SJCRH30 (cell line): ENCODE results near the gene PSEN2. TPM values are rescaled to one million over a fixed set of nuclear protein-coding genes. Genes with fewer than 3 reads are reported as not detected.
"Not testable (repeated sequence)": the region's sequence is repeated elsewhere in the genome, so short reads cannot be mapped to it uniquely, and the experiment has no call there.

Experiments
- DNase-seq, 2 experiments: peaks; one replicate each; pipeline ENCODE4 v3.0.0-alpha.2; 2015 to 2020
- H3K27ac ChIP-seq: fragments of 250-450 bp; sonication (Bioruptor Pico); 2 replicates; pipeline ENCODE4 v1.5.1; 2020; ENCODE audit warnings: mild to moderate bottlenecking, moderate library complexity
- H3K27me3 ChIP-seq: fragments of 250-450 bp; sonication (Bioruptor Pico); 2 replicates; pipeline ENCODE4 v1.5.1; 2020; ENCODE audit warnings: mild to moderate bottlenecking, moderate library complexity
- H3K36me3 ChIP-seq: fragments of 250-450 bp; sonication (Bioruptor Pico); 2 replicates; pipeline ENCODE4 v1.5.1; 2020; ENCODE audit warnings: mild to moderate bottlenecking, moderate library complexity
- H3K4me1 ChIP-seq: fragments of 250-450 bp; sonication (Bioruptor Pico); 2 replicates; pipeline ENCODE4 v1.5.1; 2020; ENCODE audit warnings: mild to moderate bottlenecking, moderate library complexity
- H3K4me3 ChIP-seq: fragments of 250-450 bp; sonication (Bioruptor Pico); 2 replicates; pipeline ENCODE4 v1.5.1; 2020; ENCODE audit warnings: mild to moderate bottlenecking, moderate library complexity
- H3K9me3 ChIP-seq: fragments of 250-450 bp; sonication (Bioruptor Pico); replicated peaks from 2 replicates; pipeline ENCODE4 v1.5.1; 2020; ENCODE audit warnings: mild to moderate bottlenecking, moderate library complexity
- total RNA-seq: library from RNA; depleted of rRNA; stranded (reverse); fragments of >200 nt; shearing (Covaris generic); gene quantifications from 2 replicates; pipeline ENCODE4 v1.2.3, GENCODE V29; 2014

Gene PSEN2
- total RNA-seq, 1 experiment from 2014 or later, result 45.2 TPM

DNA sequence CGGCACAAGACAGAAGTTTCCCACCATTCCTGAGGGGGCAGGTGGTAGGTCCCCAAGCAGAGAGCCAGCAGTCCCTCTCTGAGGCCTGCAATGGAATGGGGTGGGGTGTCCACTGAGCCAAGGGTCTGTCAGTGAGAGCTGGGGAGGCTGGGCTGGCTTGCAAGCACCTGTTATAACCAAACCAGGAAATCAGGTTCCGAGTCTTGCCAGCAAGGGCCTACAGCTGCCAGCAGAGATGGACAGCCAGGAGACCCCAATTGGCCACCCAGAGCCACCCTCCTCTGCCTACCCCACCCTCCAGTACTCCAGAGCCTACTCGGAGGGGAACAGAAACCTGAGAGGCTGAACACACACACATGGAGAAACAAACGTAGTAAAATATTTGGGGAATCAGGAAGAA is 32.2 kb downstream of the PSEN2 start:
- no peak for DNase-seq
- Histone ChIP-seq H3K4me1 (no peaks in the 10 kb centered on the region), H3K36me3 (peaks cover 32% of the 10 kb centered on the region), H3K4me3 (no peak overlapping the region), H3K27me3 (no peaks in the 10 kb centered on the region), H3K9me3 (no peaks in the 10 kb centered on the region), H3K27ac (no peak overlapping the region)

- Histone ChIP-seq H3K27me3 (no peaks in the 10 kb centered on the region), H3K9me3 (no peaks in the 10 kb centered on the region), H3K27ac (no peak overlapping the region), H3K36me3 (peaks cover 26% of the 10 kb centered on the region), H3K4me3 (no peak overlapping the region), H3K4me1 (no peaks in the 10 kb centered on the region)
- DNase-seq, result no peak
Measured at GRCh38 chr1:226903819-226904716, 33.7 kb downstream of the PSEN2 start.

DNA sequence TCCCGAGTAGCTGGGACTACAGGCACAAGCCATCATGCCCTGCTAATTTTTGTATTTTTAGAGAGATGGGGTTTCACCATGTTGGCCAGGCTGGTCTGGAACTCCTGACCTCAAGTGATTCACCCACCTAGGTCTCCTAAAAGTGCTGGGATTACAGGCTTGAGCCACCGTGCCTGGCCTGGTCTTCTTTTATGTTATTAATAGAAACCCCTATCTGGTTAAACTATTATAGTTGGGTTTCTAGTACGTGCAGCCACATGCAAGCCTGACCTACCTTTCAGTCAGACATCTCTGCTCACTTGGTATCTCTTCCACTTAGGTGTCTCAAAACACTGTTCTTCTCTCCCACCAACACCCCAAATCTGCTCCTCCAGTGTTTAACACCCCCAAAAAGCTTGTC is 34.4 kb downstream of the PSEN2 start:
- H3K36me3 ChIP-seq, result peaks cover 19% of the 10 kb centered on the region
- H3K27ac ChIP-seq, result no peak overlapping the region
- no peaks in the 10 kb centered on the region for H3K4me1 ChIP-seq
- H3K9me3 ChIP-seq, result no peaks in the 10 kb centered on the region
- no peak overlapping the region for H3K4me3 ChIP-seq
- H3K27me3 ChIP-seq, result no peaks in the 10 kb centered on the region
- DNase-seq, result no peak

- Histone ChIP-seq H3K4me1 (no peaks in the 10 kb centered on the region), H3K36me3 (peaks cover 6% of the 10 kb centered on the region; the same call in 1 of the 2 replicates), H3K27me3 (no peaks in the 10 kb centered on the region), H3K4me3 (no peak overlapping the region), H3K27ac (no peak overlapping the region), H3K9me3 (no peaks in the 10 kb centered on the region)
- no peak for DNase-seq
Measured at GRCh38 chr1:226908419-226908818, 38.0 kb downstream of the PSEN2 start.

GRCh38 chr1:226908913-226909312 is 38.5 kb downstream of the PSEN2 start:
- DNase-seq, result peak in 1 of 2 experiments; percentile 25
- no peak overlapping the region for H3K4me3 ChIP-seq
- H3K4me1 ChIP-seq, result no peaks in the 10 kb centered on the region
- peaks cover 3% of the 10 kb centered on the region; the same call in 1 of the 2 replicates for H3K36me3 ChIP-seq
- H3K9me3 ChIP-seq, result no peaks in the 10 kb centered on the region
- no peaks in the 10 kb centered on the region for H3K27me3 ChIP-seq
- H3K27ac ChIP-seq, result no peak overlapping the region

DNA sequence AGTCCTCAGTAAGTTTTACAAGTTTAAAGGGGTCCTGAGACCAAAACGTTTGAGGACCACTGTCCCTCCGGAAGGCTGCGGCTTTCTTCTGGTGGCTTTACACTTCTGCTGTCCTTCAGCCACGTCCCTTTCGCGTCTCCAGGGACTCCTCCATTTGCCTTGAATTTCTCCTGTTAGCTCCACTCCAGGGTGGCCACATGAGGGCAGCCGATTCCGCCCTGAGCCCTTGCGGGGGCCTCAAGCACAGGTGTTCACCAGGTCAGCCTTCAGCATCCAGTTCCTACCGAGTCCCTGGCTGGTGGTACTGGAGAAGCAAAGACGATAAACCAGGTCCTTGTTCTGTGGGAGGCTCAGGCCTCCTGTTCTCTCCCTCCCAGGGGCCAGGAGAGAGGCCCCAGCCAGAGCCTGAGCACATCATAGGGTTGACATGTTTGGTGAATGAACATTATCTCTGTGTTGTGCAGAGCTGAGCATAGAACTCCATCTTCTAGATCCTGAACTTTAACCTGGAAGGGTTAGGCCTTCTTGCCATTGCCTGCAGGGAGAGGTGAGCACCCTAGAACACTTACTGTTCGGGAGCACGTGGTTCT is 42.3 kb downstream of the PSEN2 start:
- H3K27ac ChIP-seq, result no peak overlapping the region
- H3K27me3 ChIP-seq, result no peaks in the 10 kb centered on the region
- no peaks in the 10 kb centered on the region for H3K4me1 ChIP-seq
- DNase-seq, result peak; percentile 19 to 25
- H3K9me3 ChIP-seq, result no peaks in the 10 kb centered on the region
- no peak overlapping the region for H3K4me3 ChIP-seq
- H3K36me3 ChIP-seq, result peaks cover 3% of the 10 kb centered on the region; the same call in 1 of the 2 replicates

DNA sequence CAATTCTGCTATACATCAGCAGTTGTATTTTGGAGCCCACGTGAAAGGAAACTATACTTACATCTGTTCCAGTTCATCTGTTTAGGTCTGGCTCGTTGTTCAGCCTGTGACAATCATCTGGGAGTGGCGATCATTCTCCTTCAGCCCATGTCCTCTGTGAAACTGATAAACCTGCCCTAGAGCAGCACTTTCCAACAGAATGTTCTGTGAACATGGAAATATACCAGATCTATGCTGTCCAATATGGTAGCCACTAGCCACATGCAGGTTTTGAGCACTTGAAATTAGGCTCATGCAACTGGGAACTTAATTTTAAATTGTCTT is 45.2 kb downstream of the PSEN2 start:
- H3K36me3 ChIP-seq, result no peaks in the 10 kb centered on the region; the same call in none of the 2 replicates
- H3K4me1 ChIP-seq, result no peaks in the 10 kb centered on the region
- no peak for DNase-seq
- H3K27ac ChIP-seq, result no peak overlapping the region
- no peaks in the 10 kb centered on the region for H3K9me3 ChIP-seq
- no peak overlapping the region for H3K4me3 ChIP-seq
- no peaks in the 10 kb centered on the region for H3K27me3 ChIP-seq

- Histone ChIP-seq H3K36me3 (no peaks in the 10 kb centered on the region; the same call in none of the 2 replicates), H3K9me3 (no peaks in the 10 kb centered on the region), H3K4me1 (no peaks in the 10 kb centered on the region), H3K27ac (no peak overlapping the region), H3K4me3 (no peak overlapping the region), H3K27me3 (no peaks in the 10 kb centered on the region)
- DNase-seq, result no peak
Measured at GRCh38 chr1:226916497-226916896, 46.1 kb downstream of the PSEN2 start.

DNA sequence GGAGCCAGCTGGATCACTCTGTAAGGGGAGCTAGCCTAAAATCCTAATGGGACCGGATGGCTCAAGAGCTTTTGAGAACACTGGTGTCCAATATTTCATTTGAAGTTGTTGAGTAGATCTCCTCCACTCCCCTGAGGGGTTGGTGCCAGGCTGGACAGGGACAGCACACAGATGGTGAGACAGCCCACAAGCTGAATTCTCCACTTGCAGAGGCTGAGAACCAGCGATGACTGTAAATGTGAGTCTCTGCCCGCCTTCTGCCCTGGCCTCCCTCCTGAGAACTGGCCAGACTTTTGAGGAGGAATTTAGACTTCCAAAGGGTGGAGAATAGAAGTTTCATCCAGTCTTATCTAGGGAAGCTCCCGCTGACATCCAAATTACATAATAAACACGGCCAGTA is 49.2 kb downstream of the PSEN2 start:
- DNase-seq, result no peak
- H3K4me1 ChIP-seq, result no peaks in the 10 kb centered on the region
- H3K4me3 ChIP-seq, result no peak overlapping the region
- H3K9me3 ChIP-seq, result no peaks in the 10 kb centered on the region
- no peaks in the 10 kb centered on the region; the same call in none of the 2 replicates for H3K36me3 ChIP-seq
- H3K27ac ChIP-seq, result no peak overlapping the region
- no peaks in the 10 kb centered on the region for H3K27me3 ChIP-seq

- H3K36me3 ChIP-seq, result no peaks in the 10 kb centered on the region; the same call in none of the 2 replicates
- no peaks in the 10 kb centered on the region for H3K4me1 ChIP-seq
- H3K4me3 ChIP-seq, result no peak overlapping the region
- H3K27ac ChIP-seq, result no peak overlapping the region
- no peaks in the 10 kb centered on the region for H3K27me3 ChIP-seq
- no peaks in the 10 kb centered on the region for H3K9me3 ChIP-seq
- no peak for DNase-seq
Measured at GRCh38 chr1:226919995-226920394, 49.6 kb downstream of the PSEN2 start.

DNA sequence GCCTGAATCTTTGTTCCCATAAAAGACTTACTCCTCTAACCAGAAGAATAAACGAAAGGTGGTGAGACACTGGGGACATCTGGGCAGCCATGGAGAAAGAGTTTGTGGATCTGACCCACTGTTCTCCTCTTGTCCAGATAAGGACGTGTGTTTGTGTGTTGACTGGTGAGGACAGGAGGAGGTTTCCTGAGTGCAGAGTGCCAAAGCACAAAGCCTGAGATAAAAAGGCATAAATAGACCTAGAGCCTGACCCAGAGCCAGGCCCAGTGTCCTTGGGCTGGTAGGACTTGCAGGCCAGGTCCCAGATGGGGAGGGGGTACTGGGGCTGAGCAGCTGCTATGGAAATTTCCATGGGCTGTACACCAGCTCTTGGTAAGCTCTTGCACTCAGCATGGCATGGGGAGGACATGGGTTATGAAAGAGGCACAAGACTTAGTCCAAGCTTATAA is 50.1 kb downstream of the PSEN2 start:
- Histone ChIP-seq H3K4me1 (no peaks in the 10 kb centered on the region), H3K27ac (no peak overlapping the region), H3K27me3 (no peaks in the 10 kb centered on the region), H3K36me3 (no peaks in the 10 kb centered on the region; the same call in none of the 2 replicates), H3K4me3 (no peak overlapping the region), H3K9me3 (no peaks in the 10 kb centered on the region)
- DNase-seq, result no peak

DNA sequence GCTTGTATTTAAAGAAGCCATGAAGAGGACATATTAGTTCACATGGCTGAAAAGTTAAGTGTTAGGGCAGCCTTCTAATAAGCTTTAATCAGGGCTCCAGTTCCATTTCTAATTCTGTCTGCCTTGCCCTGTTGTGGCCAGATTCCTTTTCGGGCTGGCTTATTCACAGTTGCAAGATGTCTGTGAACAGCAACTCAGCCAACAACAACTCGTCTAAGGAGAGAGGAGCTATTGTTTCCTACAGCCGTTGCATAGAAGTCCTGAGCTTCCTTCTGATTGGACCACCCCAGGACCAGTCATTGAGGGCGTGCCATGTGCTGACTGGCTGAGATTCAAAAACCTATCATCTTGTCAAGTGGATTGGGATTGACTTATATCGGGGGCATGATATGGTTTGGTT is 51.1 kb downstream of the PSEN2 start:
- DNase-seq, result no peak
- Histone ChIP-seq H3K27ac (no peak overlapping the region), H3K9me3 (no peaks in the 10 kb centered on the region)

DNA sequence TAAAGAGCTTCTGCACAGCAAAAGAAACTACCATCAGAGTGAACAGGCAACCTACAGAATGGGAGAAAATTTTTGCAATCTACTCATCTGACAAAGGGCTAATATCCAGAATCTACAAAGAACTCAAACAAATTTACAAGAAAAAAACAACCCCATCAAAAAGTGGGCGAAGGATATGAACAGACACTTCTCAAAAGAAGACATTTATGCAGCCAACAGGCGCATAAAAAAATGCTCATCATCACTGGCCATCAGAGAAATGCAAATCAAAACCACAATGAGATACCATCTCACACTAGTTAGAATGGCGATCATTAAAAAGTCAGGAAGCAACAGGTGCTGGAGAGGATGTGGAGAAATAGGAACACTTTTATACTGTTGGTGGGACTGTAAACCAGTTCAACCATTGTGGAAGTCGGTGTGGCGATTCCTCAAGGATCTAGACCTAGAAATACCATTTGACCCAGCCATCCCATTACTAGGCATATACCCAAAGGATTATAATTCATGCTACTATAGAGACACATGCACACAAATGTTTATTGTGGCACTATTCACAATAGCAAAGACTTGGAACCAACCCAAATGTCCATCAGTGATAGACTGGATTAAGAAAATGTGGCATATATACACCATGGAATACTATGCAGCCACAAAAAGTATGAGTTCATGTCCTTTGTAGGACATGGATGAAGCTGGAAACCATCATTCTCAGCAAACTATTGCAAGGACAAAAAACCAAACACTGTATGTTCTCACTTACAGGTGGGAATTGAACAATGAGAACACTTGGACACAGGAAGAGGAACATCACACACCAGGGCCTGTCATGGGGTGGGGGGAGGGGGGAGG is 59.1 kb downstream of the PSEN2 start:
- H3K4me1 ChIP-seq, H3K27me3 ChIP-seq, H3K27ac ChIP-seq, DNase-seq, H3K36me3 ChIP-seq, H3K4me3 ChIP-seq: not testable (repeated sequence)
- H3K9me3 ChIP-seq, result peaks cover 22% of the 10 kb centered on the region

More for the DNA sequence above, 51.1 kb downstream of the PSEN2 start:
- H3K36me3 ChIP-seq, result no peaks in the 10 kb centered on the region; the same call in none of the 2 replicates
- no peaks in the 10 kb centered on the region for H3K4me1 ChIP-seq
- H3K27me3 ChIP-seq, result no peaks in the 10 kb centered on the region
- H3K4me3 ChIP-seq, result no peak overlapping the region

DNA sequence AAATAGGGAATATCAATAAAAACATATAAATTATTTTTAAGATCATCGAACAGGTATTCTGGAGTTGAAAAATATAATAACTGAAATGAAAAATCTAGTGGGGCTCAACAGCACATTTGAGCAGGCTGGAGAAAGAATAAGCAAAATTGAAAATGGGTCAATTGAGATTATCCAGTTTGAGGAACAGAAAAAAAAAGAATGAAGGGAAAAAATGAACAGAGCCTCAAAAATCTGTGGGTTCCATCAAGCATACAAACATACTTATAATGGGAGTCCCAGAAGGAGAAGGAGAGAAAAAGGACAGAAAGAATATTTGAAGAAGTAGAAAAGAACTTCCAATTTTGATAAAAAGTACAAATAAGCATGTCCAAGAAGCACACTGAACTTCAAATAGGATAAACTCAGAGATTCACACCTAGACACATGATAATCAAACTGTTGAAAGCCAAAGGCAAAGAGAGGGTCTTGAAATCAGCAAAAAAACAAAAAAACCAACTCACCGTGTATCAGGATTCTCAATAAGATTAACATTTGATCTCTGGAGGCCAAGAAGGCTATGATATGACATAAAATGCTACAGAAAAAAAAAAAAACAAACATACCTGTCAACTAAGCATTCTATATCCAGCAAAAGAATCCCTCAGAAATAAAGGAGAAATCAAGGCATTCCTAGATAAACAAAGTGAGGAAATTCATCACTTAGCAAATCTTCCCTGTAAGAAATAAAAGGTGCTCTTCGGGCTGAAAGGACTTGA is 64.2 kb downstream of the PSEN2 start:
- no peak overlapping the region for H3K4me3 ChIP-seq
- no peak overlapping the region for H3K27ac ChIP-seq
- peaks cover 18% of the 10 kb centered on the region for H3K9me3 ChIP-seq

More for the DNA sequence above, 64.2 kb downstream of the PSEN2 start:
- Histone ChIP-seq H3K36me3 (no peaks in the 10 kb centered on the region), H3K27me3 (no peaks in the 10 kb centered on the region), H3K4me1 (peaks cover 3% of the 10 kb centered on the region)
- DNase-seq, result no peak
